KMS-11 (cell line): ENCODE measurements around the gene NRK.
"Not testable (repeated sequence)": the region's sequence is repeated elsewhere in the genome, so short reads cannot be mapped to it uniquely, and the experiment has no call there.

Source experiments
- H2AFZ ChIP-seq: fragments of 200-600 bp; sonication (generic); 2 replicates; pipeline ENCODE4 v1.6.1; 2016; ENCODE audit warnings: antibody characterized with exemption, mixed run types, low read depth
- H3K27ac ChIP-seq: fragments of 200-600 bp; sonication (generic); 2 replicates; pipeline ENCODE4 v1.6.1; 2016; ENCODE audit warnings: mild to moderate bottlenecking, mixed run types
- H3K27me3 ChIP-seq: fragments of 200-600 bp; sonication (generic); 2 replicates; pipeline ENCODE4 v1.6.1; 2017; ENCODE audit warnings: mild to moderate bottlenecking, low read depth, mixed run types, moderate library complexity; ENCODE audit not compliant: insufficient read depth
- H3K36me3 ChIP-seq: fragments of 200-600 bp; sonication (generic); 2 replicates; pipeline ENCODE4 v1.6.1; 2017; ENCODE audit warnings: mild to moderate bottlenecking, mixed run types; ENCODE audit not compliant: insufficient read depth
- H3K4me1 ChIP-seq: fragments of 200-600 bp; sonication (generic); 2 replicates; pipeline ENCODE4 v1.6.1; 2016; ENCODE audit warnings: mild to moderate bottlenecking, low read depth, mixed run types; ENCODE audit not compliant: poor library complexity, severe bottlenecking
- H3K4me2 ChIP-seq: fragments of 200-600 bp; sonication (generic); 2 replicates; pipeline ENCODE4 v1.7.0; 2016; ENCODE audit warnings: mild to moderate bottlenecking, mixed run types
- H3K4me3 ChIP-seq: fragments of 200-600 bp; sonication (generic); IDR thresholded peaks from 2 replicates; pipeline ENCODE4 v1.6.1; 2017; ENCODE audit warnings: low read depth, low read length, mixed read lengths; ENCODE audit not compliant: insufficient read depth
- H3K79me2 ChIP-seq: fragments of 200-600 bp; sonication (generic); 2 replicates; pipeline ENCODE4 v1.6.1; 2016; ENCODE audit warnings: low read depth, mixed run types; ENCODE audit not compliant: insufficient read depth
- H3K9ac ChIP-seq: fragments of 200-600 bp; sonication (generic); 2 replicates; pipeline ENCODE4 v1.6.1; 2016; ENCODE audit warnings: mild to moderate bottlenecking, mixed run types
- H4K20me1 ChIP-seq: fragments of 200-600 bp; sonication (generic); 2 replicates; pipeline ENCODE4 v1.6.1; 2016; ENCODE audit warnings: mild to moderate bottlenecking, mixed run types; ENCODE audit not compliant: insufficient read depth
- CTCF ChIP-seq: fragments of 200-600 bp; sonication (generic); conservative IDR thresholded peaks from 2 replicates; pipeline ENCODE4 v1.6.1; 2017; ENCODE audit warnings: low read depth, mild to moderate bottlenecking, antibody characterized with exemption, low read length, moderate library complexity, mixed read lengths

The NRK gene

DNA sequence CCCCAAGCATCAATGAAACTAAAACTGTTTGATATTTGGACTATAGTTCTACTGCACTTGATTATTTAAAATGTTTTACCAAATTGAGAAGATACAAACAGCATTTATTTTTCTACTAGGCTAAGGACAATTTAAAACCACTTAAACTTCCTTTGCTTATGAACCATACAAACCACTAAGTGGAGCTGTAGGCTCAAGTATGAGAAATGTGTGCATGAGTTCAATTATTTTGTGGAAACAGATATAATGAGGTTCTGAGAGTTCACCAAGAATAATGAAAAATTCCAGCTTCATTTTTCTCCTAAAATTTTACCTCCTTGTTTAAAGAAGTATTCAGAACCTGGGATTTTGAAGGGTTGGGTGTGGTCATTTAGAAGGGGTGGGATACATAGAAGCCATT lies 153.0 kb downstream of the NRK start:
- Histone ChIP-seq H3K4me1 (no peaks in the 10 kb centered on the region), H3K79me2 (no peaks in the 10 kb centered on the region), H3K27ac (no peak overlapping the region), H3K36me3 (no peaks in the 10 kb centered on the region), H4K20me1 (no peaks in the 10 kb centered on the region), H3K27me3 (no peaks in the 10 kb centered on the region), H3K9ac (no peak overlapping the region), H3K4me2 (no peak overlapping the region), H3K4me3 (no peak overlapping the region), H2AFZ (no peak overlapping the region)
- TF ChIP-seq CTCF, result no peak; the same call in 1 of the 2 replicates

- H3K36me3 ChIP-seq, result no peaks in the 10 kb centered on the region
- no peak overlapping the region for H3K4me2 ChIP-seq
- H3K27ac ChIP-seq, result no peak overlapping the region
- H3K4me3 ChIP-seq, result no peak overlapping the region
- H2AFZ ChIP-seq, result no peak overlapping the region
- H3K9ac ChIP-seq, result no peak overlapping the region
- H3K79me2 ChIP-seq, result no peaks in the 10 kb centered on the region
- no peaks in the 10 kb centered on the region for H3K4me1 ChIP-seq
- H4K20me1 ChIP-seq, result no peaks in the 10 kb centered on the region
- H3K27me3 ChIP-seq, result no peaks in the 10 kb centered on the region
- no peak for TF ChIP-seq CTCF
Observed at GRCh38 chrX:105981772-105982485, 159.6 kb downstream of the NRK start.

- H3K4me1 ChIP-seq, H3K4me2 ChIP-seq, H3K27ac ChIP-seq, H3K36me3 ChIP-seq, H2AFZ ChIP-seq, H3K9ac ChIP-seq, H3K4me3 ChIP-seq, H3K79me2 ChIP-seq, H3K27me3 ChIP-seq, H4K20me1 ChIP-seq: not testable (repeated sequence)
Observed at GRCh38 chrX:105988487-105988886, 166.1 kb downstream of the NRK start.

- TF ChIP-seq CTCF, result no peak
- no peaks in the 10 kb centered on the region for H3K4me1 ChIP-seq
- H3K4me3 ChIP-seq, result no peak overlapping the region
- H2AFZ ChIP-seq, result no peak overlapping the region
- no peaks in the 10 kb centered on the region for H3K27me3 ChIP-seq
- H4K20me1 ChIP-seq, result no peaks in the 10 kb centered on the region
- H3K4me2 ChIP-seq, result no peak overlapping the region
- no peak overlapping the region for H3K9ac ChIP-seq
- no peaks in the 10 kb centered on the region for H3K36me3 ChIP-seq
- no peak overlapping the region for H3K27ac ChIP-seq
- no peaks in the 10 kb centered on the region for H3K79me2 ChIP-seq
Observed at GRCh38 chrX:105999294-105999693, 177.0 kb downstream of the NRK start.

DNA sequence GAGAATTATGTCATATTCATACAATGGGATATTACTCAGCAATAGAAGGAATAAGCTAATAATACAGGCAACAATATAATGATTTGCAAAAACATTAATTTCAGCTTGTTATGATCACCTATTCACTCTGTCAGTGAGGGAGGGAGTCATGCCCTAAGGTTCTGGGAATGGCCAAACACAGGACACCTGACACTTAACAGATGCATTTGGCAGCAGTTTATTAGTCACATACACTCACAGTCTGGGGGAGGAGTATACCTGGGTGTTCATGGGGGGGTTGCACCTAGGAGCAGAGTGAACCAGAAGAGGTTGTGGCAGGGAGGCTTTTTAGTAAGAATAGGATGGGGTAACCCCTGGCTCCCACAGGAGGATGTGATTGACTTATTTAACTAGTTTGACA lies 177.9 kb downstream of the NRK start:
- Histone ChIP-seq H3K27ac (no peak overlapping the region), H3K4me3 (no peak overlapping the region), H3K27me3 (no peaks in the 10 kb centered on the region), H2AFZ (no peak overlapping the region), H3K79me2 (no peaks in the 10 kb centered on the region), H3K36me3 (no peaks in the 10 kb centered on the region), H3K4me1 (no peaks in the 10 kb centered on the region), H4K20me1 (no peaks in the 10 kb centered on the region), H3K9ac (no peak overlapping the region), H3K4me2 (no peak overlapping the region)
- no peak for TF ChIP-seq CTCF

- H3K27ac ChIP-seq, H3K9ac ChIP-seq, H3K4me1 ChIP-seq, H3K36me3 ChIP-seq, H4K20me1 ChIP-seq, H3K4me2 ChIP-seq, H3K4me3 ChIP-seq, H3K27me3 ChIP-seq, H3K79me2 ChIP-seq, H2AFZ ChIP-seq: not testable (repeated sequence)
Observed at GRCh38 chrX:106000609-106001008, 178.3 kb downstream of the NRK start.
